HG02623 (cell line): Measurements from ENCODE around the gene S100A7.
"Not testable (repeated sequence)": the region's sequence is repeated elsewhere in the genome, so short reads cannot be mapped to it uniquely, and the experiment has no call there.

Experiments
- ATAC-seq: cut with Tn5 transposase; IDR thresholded peaks from one replicate; pipeline ENCODE4 v1.9.1; 2021; ENCODE audit warnings: moderate library complexity; ENCODE audit not compliant: unreplicated experiment

The S100A7 gene

GRCh38 chr1:153478047-153478691 lies 17.7 kb upstream of the S100A7 start:
- ATAC-seq: no peak

GRCh38 chr1:153476491-153477093 lies 16.1 kb upstream of the S100A7 start:
- no peak for ATAC-seq

GRCh38 chr1:153475282-153475681 lies 14.8 kb upstream of the S100A7 start:
- no peak for ATAC-seq

- no peak for ATAC-seq
Measured at GRCh38 chr1:153474347-153474746, 13.9 kb upstream of the S100A7 start.

DNA sequence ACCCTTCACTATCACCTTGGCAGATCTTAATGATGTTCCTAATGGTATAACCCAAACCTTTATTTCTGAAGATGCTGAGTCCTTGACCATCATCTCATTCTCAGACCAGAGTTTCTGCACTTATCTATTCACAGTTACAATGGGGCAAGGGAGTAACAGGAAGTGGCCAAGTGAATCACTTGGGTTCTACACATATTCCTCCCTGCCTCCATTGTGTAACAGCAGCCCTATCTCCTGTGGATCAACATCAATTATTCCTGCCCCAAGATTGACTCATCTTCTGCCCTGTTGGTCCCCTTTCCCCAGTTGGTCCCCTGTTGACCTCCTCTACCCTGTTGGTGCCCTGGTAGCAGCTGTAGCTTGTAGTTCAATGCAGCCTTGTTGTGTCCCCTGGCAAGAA lies 10.3 kb upstream of the S100A7 start:
- ATAC-seq: no peak

GRCh38 chr1:153466908-153467307 lies 6.5 kb upstream of the S100A7 start:
- ATAC-seq: no peak

DNA sequence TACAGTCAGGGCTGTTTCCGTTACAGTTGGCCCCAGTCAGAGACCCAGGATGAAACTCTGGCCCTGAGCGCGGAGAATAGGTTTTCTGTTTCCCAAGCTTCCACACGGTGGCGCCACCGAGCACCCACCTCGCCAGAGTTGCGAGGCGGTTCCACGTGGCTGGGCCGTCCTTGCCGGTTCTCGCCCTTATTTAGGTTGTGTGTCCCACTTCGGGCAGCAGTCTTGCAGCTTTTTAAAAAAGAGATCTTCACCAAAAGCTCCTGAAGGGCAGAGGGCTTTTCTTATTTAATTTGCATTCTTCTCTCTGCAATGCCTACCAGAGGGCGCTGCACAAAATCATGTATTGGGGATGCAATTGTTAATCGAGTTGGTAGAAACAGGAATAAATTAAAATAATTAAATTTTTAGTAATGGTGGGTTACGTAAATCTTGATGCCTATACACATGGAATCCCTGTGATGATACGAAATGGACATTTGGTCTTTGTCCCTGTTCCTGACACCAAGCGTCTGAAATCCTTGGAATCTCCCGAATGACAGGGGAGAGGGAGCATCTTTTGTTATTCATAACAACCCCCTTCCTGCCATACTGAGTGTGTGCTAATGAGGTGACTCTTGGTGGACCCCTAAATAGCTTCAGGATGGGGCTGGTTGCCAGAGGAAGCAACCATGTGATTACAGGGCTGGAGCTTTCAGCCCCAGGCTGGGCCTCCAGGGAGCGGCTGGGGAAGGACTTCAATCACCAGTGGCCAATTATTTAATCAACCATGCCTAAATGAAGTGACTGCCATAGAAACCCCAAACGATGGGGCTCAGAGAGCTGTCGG lies 5.6 kb upstream of the S100A7 start:
- ATAC-seq: no peak

DNA sequence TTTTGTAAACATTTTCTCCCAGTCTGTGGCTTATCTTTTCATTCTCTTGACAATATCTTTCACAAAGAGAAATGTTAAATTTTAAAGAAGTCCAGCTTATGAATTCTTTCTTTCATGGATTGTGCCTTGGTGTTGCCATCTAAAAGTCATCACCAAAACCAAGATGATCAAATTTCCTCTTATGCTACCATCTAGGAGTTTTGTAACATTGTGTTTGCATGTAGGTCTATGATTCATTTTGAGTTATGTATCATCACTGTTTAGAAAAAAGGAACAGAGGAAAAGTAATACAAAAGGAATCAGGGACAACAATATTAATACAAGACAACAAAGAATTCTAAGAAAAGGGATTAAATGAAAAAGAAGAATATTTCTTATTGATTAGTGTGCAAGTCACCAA lies 2.3 kb upstream of the S100A7 start:
- not testable (repeated sequence) for ATAC-seq

GRCh38 chr1:153459655-153460054 lies 796 bp downstream of the S100A7 start:
- ATAC-seq: no peak

GRCh38 chr1:153456396-153456795 lies 4.1 kb downstream of the S100A7 start:
- no peak for ATAC-seq

DNA sequence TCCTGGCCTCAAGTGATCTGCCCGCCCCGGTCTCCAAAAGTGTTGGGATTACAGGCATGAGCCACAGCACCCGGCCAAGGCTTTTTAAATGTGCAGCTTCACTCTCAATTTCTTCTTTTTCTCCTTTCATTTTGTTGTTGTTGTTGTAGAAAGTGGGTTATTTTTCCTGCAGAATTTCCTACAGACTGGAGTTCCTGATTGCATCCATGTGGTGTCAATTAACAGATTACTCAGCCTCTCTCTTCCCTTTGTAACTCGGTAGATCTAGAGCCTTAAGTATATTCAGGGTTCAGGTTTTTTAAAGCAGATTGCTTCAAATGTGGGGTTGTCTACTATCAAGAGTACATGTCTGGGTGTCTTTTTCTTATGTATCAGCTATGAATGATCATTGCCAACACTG lies 11.6 kb downstream of the S100A7 start:
- not testable (repeated sequence) for ATAC-seq

GRCh38 chr1:153447498-153448170 lies 12.8 kb downstream of the S100A7 start:
- no peak for ATAC-seq

DNA sequence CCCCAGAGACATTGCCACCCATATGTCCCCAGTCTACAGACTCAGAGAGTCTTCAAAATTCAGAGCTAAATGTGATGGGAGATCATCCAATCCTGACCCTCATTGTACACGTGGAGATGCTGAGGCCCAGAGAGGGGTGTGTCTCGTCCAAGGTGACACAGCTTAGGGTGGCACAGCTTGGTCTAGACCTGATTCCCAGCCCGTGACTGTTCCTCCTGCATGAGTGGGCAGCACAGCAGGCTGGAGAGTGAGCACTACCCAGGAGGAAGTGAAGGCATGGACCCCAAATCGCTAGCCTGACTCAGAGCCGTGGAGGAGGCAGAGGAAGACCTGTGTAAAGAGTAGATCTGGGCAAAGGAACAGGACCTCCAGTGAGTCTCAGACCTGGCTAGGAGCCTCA lies 16.4 kb downstream of the S100A7 start:
- ATAC-seq: no peak

DNA sequence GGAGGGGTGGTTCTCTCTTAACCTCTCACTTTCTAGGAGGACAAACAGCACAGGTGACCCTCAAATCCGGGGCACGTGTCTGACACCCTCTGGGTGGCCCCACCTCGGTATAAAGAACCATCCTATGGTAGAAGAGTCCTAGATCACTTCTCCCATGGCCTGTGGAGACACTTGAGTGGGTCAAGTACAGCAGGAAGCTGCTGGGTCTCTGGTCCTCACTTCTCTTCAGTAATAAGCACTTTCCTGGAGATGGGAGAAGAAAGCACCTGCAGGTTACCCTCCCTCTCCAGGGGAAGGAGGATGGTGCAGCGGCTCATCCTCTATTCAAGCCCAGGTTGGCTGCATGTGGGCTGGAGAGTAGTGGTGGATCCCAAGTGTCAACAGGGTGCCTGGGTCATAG lies 17.0 kb downstream of the S100A7 start:
- ATAC-seq: no peak

- ATAC-seq: no peak
Measured at GRCh38 chr1:153441238-153441755, 19.2 kb downstream of the S100A7 start.

GRCh38 chr1:153439273-153439672 lies 21.2 kb downstream of the S100A7 start:
- no peak for ATAC-seq

- no peak for ATAC-seq
Measured at GRCh38 chr1:153438599-153438998, 21.9 kb downstream of the S100A7 start.

DNA sequence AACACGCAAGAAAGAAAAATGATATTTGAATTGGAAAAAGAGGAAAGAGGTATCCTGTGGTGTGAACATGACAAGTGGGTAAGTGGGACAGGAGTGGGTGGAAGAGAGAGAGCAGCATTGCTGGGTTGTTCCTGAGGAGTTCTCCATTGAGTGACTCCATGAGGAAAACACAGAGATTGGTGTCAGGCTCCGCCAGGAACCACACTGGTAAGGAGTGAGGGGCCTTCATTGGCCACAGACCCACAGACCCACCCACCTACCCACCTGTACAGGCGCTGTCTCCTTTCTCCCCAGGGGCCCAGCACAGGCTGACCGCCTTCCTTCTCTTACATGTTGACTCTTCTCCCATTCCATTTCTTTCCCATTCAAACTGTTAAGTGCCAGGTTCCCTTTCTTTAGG lies 23.2 kb downstream of the S100A7 start:
- no peak for ATAC-seq

DNA sequence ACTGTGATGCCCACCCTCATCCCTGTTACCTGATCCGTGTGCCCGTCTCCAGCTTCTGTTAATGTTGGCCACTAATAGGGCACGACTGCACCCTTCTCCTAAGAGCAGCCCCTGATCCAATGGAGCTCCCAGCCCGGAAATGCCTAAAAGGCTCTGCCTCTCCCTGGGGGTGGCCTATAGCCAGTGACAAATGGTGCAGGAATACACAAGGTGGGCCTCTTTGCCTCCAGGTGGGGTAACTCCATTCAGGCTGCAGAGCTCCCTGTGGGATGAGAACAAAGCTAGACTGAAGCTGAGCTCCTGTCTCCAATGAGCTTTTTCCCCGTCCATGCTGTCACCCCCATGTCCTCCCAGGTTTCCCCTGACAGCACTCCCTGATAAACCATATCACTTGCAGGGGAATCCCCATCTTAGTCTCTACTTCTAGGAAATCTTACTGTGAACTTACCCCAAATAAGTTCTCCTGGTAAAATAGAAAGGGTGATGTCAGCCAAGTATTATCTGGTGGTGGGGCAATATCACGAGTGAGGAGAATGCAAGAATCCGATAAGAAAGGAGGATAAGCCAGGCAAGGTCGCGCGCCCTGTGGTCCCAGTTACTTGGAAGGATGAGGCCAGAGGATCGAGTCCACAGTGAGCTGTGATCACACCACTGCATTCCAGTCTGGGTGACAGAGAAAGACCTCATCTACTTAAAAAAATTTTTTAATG lies 25.6 kb downstream of the S100A7 start:
- no peak for ATAC-seq

DNA sequence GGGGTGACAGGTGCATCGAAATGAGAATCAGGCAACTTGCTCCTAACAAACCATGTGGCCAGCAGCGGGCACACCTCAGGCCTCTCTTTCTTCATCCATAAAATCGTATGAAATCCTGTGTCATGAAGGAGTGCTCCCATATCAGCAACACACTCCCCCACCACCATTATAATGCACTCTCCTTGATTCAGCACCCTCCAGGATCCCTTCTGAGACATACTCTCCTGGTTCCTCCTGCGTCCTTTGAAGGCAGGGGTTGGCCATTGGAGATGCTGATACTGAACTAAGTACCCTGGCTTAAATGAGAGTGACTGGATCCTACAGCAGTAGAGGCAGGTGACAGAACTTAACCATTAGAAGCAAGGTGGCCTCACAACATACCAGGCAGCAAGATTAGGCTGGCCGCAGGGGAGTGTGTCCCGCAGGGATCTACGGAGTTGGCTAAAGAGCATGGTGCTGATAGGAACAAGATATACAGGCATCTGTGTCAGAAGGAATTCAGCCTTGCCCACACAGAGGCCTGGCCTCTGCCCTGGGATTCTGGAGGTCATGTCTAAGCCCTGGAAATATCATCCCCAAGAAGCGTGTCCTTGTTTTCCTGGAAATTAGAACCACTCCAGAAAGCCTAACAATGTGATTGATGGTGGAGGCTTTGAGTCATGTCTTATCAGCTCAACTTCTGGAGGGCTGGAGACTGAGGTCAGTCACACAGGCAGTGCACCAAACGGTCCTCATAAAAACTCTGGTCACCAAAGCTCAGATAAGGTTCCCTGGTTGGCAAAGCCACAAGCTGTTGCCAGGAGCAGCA lies 27.4 kb downstream of the S100A7 start:
- ATAC-seq: no peak
